HK-2 (cell line): Measurements from ENCODE around the gene RGS11.
"Not testable (repeated sequence)": the region's sequence is repeated elsewhere in the genome, so short reads cannot be mapped to it uniquely, and the experiment has no call there.

Source experiments
- DNase-seq: peaks from one replicate; pipeline ENCODE4 v3.0.0-alpha.2; 2018; ENCODE audit not compliant: unreplicated experiment

Gene RGS11

DNA sequence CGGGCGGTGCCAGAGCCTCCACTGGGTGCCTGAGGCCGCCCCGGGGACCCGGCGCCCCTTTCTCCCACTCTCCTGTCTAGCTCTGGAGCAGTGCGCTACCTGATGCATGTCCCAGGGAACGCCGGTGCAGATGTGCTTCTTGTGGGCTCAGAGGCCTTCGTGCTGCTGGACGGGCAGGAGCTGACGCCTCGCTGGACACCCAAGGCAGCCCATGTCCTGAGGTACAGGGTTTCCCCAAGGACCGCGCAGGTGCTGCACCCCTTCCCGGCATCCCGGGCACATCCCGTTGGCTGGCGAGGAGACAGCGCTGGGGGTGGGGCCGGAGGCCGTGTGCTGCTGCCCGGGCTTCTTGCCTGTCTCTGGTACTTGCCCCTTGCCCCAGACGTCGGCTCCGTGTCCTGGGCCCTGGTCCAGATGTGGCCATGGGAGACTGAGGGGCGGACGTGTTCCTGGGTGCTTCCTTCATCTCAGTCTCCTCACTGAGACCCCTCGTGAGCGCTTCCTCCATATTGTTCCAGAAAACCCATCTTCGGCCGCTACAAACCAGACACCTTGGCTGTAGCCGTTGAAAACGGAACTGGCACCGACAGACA lies 12.5 kb downstream of the RGS11 start:
- DNase-seq, result no peak

DNA sequence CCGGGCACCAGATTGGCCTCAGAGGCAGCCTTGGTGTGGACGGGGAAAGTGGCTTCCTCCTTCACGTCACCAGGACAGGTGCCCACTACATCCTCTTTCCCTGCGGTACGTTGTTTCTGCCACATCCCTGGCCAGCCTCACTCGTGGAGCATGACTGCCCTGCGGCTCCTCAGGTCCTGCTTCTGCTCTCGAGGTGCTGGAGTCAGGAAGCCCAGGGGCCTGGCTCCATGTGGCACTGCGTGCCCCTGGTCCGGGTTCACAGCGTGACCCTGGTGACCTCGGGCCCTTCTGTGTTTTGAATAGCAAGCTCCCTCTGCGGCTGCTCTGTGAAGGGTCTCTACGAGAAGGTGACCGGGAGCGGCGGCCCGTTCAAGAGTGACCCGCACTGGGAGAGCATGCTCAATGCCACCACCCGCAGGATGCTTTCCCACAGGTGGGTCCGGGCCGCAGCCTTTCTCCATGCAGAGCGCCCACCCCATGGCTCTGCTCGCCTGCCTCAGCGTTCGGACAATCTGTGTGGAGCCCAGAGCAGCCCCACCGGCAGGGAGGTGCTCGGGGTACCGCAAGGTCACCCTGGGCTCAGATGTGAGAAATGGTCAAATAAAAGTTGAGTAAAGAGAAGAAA lies 13.5 kb downstream of the RGS11 start:
- no peak for DNase-seq

DNA sequence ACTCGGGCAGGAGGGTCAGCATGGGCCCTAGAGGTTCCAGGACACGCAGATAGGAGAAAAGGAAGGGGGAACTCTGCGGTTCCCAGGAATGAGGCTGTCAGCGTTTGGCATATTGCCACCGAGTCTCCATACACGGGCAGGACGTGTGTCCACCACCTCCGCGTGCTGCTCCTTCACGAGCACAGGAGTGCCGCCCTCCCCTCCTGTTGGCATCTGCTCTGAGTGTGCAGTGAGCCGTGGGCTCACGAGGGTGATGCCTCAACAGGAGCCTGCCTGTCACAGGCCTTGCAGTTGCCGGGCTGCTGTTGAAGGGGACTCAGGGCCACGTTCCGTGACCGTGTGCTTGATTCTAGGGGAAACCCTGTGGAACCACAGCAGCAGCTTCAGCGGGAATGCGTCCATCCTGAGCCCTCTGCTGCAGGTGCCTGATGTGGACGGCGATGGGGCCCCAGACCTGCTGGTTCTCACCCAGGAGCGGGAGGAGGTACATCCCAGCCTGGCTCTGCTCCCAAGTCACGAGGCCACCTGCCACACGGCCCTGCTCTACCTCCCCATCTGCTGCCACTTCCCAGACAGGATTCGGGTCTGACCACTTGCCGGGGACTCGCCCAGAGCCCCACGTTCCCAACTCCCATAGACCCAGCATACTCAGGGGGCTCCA lies 14.6 kb downstream of the RGS11 start:
- DNase-seq, result no peak

DNA sequence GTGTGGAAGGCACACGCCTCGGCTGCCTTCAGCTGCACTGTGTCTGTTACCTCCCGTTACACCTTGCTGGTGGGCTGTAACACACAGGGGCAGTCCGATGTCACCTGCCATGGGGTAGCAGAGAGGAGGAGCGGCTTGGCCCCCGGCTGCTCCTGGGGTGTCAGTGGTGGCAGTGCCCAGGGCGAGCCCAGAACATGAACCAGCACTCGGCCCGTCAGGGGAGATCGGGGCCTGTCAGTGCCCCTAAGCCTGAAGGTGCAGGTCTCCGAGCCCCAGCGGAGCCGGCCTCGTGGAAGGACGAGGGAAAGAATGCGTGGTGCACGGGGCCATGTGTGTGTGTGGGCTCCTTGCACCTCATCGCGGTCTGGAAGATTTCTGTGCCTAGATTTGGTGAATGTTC lies 15.4 kb downstream of the RGS11 start:
- DNase-seq, result no peak

DNA sequence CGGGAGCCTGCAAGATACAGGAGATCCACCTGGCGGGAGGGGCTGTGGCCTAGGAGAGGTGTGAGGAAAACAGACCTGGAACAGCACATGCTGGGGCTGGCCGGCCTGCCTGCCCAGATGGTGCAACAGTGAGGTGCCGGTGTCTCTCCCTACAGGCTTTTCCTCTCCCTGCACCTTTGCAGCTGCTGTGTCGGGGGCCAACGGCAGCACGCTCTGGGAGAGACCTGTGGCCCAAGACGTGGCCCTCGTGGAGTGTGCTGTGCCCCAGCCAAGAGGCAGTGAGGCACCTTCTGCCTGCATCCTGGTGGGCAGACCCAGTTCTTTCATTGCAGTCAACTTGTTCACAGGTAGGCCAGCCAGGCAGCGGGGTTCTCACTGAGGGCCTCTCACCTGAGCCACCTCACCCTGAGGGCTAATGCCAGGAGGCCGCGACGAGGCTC lies 15.9 kb downstream of the RGS11 start:
- no peak for DNase-seq

DNA sequence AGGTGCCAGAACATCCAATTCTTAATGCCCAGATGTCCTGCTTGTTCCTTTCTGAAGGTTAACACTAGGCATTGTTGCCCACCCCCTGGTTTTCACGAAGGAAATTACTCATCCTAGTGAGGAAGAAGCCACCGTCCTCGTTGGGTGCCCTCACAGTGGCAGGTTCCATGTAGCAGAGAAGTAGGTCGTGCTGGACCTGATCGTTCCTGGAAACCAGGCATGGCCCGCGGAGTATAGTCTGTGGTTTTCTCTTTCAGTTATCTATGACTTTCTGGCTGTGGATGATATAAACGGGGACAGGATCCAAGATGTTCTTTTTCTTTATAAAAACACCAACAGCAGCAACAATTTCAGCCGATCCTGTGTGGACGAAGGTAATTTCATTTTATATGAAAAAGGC lies 16.5 kb downstream of the RGS11 start:
- no peak for DNase-seq

DNA sequence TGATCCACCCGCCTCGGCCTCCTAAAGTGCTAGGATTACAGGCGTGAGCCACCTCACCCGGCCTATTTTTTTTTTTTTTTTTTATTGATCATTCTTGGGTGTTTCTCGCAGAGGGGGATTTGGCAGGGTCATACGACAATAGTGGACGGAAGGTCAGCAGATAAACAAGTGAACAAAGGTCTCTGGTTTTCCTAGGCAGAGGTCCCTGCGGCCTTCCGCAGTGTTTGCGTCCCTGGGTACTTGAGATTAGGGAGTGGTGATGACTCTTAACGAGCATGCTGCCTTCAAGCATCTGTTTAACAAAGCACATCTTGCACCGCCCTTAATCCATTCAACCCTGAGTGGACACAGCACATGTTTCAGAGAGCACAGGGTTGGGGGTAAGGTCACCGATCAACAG lies 17.7 kb downstream of the RGS11 start:
- not testable (repeated sequence) for DNase-seq

DNA sequence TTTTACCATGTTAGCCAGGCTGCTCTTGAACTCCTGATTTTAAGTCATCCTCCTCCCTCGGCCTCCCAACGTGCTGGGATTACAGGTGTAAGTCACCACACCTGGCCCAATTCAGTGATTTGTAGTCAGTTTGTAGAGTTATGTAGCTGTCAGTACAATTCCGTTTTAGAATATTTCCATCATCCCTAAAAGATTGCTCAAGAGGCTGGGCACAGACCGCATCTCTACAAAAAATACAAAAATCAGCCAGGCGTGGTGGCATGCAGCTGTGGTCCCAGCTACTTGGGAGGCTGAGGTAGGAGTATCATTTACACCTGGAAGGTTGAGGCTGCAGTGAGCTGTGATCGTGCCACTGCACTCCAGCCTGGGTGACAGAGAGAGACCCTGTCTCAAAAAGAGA lies 20.6 kb downstream of the RGS11 start:
- no peak for DNase-seq

DNA sequence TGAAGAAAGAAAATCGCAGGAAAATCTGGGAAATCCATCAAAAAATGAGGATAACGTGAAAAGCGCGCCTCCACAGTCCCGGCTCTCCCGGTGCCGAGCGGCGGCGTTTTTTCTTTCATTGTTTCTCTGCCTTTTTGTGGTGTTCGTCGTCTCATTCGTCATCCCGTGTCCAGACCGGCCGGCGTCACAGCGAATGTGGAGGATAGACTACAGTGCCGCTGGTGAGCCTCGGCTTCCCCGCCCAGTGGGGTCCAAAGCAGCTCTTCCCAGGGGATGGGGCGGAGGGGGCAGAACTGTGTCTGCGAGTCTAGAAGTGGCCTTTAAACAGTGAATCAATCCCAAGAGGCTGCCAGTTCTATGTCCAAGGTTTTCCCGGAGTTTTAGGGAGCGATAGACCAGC lies 21.3 kb downstream of the RGS11 start:
- DNase-seq, result no peak

DNA sequence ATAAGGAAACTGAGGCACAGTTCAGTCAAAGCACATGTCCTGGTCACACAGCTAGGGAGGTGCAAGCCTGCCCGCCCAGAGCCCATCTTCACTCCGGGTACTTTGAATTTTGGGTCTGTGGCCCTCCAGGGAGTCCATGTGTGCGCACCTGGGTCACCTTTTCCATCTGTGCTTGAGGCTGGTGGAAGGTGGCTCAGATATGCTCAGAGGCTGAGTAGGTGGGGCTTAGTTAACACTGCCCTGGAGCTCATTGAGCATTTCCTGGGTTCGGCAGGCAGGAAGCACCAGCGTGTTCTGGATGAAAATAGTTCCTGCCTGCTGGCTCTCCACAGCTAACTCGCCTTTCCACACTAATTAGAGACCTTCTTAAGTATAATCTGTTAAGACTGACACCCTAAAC lies 21.9 kb downstream of the RGS11 start:
- DNase-seq, result no peak

DNA sequence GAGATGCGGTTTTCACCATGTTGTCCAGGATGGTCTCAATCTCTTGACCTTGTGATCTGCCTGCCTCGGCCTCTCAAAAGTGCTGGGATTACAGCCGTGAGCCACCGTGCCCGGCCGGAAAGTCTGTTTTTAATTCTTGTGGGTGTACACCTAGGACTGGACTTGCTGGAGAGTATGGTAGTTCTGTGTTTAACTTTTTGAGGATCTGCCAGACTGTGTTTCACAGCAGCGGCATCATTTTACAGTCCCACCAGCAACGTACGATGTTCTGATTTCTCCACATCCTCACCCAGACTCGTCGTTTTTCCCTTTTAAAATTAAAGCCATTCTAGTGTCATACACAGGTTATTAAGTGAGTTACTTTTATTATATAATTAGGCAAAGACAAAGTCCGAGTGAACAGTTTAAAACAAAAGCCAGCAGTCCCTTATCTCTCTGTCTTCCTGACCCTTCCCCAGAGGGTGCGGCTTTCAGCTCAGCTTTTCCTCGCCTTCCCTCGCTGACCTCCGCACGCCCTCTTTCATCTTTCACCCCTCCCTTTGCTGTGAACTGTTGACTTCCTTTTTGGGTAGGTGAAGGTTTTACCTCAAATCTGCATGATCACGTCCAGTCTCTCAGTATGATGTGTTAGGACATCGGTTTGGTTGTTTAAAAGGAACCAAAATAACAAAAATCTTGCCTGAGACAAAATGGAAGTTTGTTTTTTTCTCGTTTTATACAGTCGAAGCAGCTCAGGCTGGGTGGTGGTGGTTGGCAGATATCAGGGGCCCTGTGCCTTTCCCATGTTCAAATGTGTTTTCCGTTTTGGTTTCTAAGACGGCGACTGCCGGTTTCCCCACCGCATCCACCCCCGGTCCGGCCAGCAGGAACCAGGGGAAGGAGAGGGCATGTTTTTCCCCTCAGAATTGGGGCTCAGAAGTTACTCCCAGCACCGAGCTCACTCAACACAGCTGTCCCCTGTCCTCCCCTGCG lies 23.1 kb downstream of the RGS11 start:
- no peak for DNase-seq

DNA sequence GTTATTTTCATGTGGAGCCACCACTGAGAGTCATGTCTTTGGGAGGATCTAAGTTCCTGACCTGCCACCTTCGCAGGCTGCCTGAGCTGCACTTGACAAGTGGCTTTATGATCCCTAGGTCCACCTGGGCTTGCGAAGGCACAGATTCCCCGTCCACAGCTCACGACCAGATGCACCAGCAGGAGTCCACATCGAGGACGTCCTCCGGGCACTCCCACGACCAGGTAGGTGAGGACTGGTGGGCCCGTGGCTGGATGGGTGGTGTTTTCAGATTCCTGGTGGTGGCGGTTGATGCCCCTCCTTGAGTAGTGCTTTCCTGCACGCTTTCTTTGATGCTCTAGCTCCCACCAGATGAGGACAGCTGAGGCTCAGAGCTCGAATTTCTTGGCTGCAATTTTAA lies 26.3 kb downstream of the RGS11 start:
- DNase-seq, result no peak

DNA sequence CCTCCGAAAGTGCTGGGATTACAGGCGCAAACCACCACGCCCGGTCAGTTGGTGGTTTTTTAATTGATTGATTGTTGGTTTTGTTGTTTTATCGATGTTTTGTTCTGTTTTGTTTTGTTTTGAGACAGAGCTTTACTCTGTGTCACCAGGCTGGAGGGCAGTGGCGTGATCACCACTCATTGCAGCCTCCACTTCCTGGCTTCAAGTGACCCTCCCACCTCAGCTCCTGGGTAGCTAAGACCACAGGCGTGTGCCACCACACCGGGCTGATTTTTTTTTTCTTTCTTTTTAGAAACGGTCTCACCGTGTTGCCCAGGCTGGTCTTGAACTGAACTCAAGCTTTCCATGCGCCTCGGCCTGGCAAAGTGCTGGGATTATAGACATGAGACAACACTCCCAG lies 28.7 kb downstream of the RGS11 start:
- no peak for DNase-seq

DNA sequence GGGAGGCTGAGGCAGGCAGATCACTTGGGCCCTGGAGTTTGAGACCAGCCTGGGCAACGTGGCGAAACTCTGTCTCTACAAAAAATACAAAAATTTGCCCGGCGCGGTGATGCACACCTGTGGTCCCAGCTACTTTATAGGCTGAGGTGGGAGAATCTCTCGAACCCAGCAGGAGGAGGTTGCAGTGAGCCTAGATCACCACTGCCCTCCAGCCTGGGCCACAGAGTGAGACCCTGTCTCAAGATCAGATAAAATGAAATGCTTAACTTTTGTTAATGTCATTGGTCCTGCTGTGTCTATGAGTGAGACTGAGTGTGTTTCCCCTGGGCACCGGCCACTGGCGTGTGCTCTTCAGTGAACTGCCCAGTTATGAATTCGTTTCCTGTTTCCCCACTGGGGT lies 30.6 kb downstream of the RGS11 start:
- no peak for DNase-seq

DNA sequence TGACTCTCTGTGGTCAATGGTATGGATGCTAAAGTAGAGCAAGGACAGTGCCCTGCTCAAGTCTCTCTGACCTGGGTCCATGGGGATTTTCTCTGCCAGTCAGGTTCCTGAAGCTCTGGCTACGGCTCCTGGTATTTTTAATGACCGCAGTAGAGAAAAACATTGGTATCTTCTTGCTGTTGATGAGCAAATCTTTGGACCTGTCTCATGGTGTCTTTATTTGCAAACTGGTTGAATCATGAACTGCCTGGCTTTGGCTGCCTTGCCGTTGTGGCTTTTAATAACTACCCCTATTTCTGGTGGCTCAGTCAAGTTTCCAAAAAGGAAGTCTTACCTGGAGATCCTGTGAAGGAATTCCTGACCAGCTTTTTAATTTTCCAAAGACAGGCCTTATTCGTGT lies 32.4 kb downstream of the RGS11 start:
- no peak for DNase-seq

DNA sequence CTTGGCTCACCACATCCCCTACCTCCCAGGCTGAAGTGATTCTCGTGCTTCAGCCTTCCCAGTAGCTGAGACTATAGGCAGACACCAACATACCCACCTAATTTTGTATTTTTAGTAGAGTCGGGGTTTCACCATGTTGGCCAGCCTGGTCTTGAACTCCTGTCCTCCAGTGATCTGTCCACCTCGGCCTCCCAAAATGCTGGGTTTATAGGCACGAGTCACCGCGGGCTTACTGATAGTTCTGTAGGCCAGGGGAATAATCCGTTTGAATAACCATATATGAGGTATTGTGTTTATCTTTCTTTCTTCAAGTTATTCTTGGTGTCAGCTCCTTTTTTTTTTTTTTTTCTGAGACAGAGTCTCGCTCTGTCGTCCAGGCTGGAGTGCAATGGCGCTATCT lies 33.5 kb downstream of the RGS11 start:
- no peak for DNase-seq

DNA sequence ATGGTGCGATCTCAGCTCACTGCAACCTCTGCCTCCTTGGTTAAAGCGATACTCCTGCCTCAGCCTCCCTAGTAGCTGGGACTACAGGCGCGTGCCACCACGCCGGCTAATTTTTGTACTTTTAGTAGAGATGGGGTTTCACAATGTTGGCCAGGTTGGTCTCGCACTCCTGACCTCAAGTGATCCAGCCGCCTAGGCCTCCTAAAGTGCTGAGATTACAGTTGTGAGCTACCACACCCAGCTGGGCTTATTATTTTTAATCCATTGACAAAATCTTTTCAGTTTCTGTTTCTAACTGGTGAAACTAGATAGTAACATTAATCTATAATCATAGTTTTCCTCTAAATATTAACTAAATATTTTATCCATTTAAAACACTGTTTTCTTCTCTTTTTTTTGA lies 35.2 kb downstream of the RGS11 start:
- DNase-seq, result no peak

DNA sequence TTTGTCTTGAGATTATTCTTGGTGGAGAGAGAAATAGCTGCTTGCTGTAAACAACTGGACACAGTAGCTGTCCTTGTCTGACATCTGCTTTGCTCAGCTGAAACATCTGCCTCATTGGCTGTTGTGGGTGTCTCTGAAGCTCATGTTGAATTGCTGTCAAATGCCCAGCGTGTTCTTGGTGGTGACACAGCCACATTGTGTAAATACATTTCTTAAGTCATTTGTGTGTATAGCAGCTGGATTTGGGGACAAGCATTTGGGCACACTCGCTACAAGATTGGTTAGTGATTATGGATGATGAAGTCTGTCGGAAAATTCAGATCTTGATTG lies 35.8 kb downstream of the RGS11 start:
- DNase-seq, result no peak

DNA sequence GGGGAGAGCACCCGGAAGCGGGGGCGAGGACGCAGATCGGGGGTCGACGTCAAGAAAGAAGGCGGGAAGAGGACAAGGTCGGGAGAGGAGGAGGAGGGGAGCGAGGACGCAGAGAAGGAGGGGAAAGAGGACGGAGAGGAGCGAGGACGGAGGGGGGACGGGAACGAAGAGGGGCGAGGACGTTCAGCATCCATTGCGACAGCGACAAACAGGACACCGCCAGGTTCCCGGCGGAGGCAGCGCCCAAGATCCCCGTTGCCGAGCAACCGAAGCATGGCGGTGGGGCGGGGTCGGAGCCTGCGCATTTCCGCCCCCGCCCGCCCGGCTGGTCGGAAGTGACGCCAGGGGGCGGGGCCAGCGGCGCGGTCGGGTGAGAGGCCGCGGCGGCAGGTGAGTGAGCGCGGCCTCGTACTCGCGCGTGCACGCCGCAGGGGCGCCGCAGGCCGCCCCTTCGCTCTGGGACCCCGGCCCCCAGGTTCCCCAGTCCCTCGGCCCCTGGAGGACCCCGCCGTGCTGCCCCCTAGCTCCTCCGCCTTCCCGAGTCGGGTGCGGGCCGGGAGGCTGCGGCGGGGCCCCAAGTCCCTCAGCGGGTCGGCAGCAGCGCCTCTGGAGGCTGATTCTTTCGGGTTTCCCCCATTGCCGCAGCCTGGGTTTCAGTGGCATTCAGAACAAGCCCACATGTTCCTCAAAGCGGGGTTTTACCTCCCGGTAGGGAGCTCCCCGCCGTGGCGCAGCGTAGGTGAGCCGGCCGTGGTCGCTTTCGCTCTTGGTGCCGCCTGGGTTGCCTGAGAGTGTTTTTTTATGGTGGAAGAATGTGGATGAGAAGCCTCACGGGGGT lies 41.1 kb downstream of the RGS11 start, which contains the start of gene FAM234A:
Gene FAM234A, plus strand, starts transcription at position 354 of the 838 bp plus-strand sequence. CDS start 19,593 bp downstream, outside the sequence.
- peak; percentile 81 for DNase-seq

DNA sequence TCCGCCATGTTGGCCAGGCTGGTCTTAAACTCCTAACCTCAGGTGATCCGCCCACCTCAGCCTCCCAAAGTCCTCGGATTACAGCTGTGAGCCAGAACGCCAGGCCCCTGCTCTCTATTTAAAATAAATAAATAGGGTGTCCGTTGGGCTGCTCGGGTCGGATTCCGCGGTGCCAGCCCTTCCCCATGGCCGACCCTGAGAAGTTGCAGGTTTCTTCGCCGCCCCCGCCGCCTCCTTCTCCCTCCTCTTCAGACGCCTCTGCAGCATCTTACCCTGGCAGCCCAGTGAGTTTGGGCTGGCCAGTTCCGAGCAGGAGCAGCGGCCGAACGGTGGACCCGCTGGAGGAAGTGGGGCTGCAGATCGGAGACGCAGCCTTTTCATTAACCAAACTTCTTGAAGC lies 44.8 kb downstream of the RGS11 start:
- DNase-seq, result no peak

DNA sequence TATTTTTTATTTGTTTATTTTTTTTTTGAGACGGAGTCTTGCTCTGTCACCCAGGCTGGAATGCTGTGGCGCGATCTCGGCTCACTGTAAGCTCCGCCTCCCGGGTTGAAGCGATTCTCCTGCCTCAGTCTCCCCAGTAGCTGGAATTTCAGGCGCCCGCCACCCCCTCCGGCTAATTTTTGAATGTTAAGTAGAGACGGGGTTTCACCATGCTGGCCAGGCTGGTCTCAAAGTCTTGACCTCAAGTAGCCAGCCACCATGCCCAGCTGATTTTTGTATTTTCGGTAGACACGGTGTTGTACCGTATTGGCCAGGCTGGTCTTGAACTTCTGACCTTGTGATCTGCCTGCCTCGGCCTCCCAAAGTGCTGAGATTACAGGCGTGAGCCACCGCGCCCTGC lies 45.4 kb downstream of the RGS11 start:
- DNase-seq, result not testable (repeated sequence)
